ENCODE data around the gene XCR1. TPM values are rescaled to one million over a fixed set of nuclear protein-coding genes. Genes with fewer than 3 reads are reported as not detected.

The XCR1 gene
- total and polyA plus RNA-seq, 9 of the 15 experiments (the other 6 are each of a cell fraction or from before 2014, with no cell fraction given): not detected

- TF ChIP-seq FOXK2 (conservative IDR thresholded peaks at IDR 0.05 in 1 of 2, IDR thresholded peaks at IDR 0.05 in 1 of 2; ENCODE audit: low read depth in 2 of 2) (no peak), NUFIP1 (IDR thresholded peaks at IDR 0.05; ENCODE audit: partially characterized antibody) (peak; percentile 34), ARHGAP35 (IDR thresholded peaks at IDR 0.05; ENCODE audit: partially characterized antibody) (no peak), HINFP (tag; conservative IDR thresholded peaks at IDR 0.05; ENCODE audit: low read depth) (0 out of 2 replicates have a peak, but pooled peaks have one; percentile 16), TAF1 (IDR thresholded peaks at IDR 0.05; ENCODE audit: control insufficient read depth, extremely low read depth, insufficient read depth, low read length, severe bottlenecking) (peak; percentile 59), USF1 (CRISPR knock-in tag; IDR thresholded peaks at IDR 0.05) (0 out of 2 replicates have a peak, but pooled peaks have one; percentile 23), JUNB (CRISPR knock-in tag; conservative IDR thresholded peaks at IDR 0.05) (no peak), SRSF7 (optimal IDR thresholded peaks at IDR 0.05; ENCODE audit: low read depth, low read length) (no peak), RAD21 (CRISPR knock-in tag; conservative IDR thresholded peaks at IDR 0.05 in 1 of 2, IDR thresholded peaks at IDR 0.05 in 1 of 2) (no peak), ERF (CRISPR knock-in tag; IDR thresholded peaks at IDR 0.05) (peak; percentile 11; the same call in 1 of the 2 replicates), RBFOX2 (IDR thresholded peaks at IDR 0.05; ENCODE audit: low read depth, low read length) (peak; percentile 93), U2AF1 (optimal IDR thresholded peaks at IDR 0.05; ENCODE audit: low read depth, low read length) (peak; percentile 50), NELFE (IDR thresholded peaks at IDR 0.05; ENCODE audit: insufficient read depth, insufficient read length) (no peak), POU5F1 (IDR thresholded peaks at IDR 0.05; ENCODE audit: borderline replicate concordance, low read depth, low read length, partially characterized antibody) (peak; percentile 74), TSC22D4 (tag; IDR thresholded peaks at IDR 0.05) (no peak), ZSCAN32 (CRISPR knock-in tag; IDR thresholded peaks at IDR 0.05) (no peak), RUNX1 (IDR thresholded peaks at IDR 0.05; ENCODE audit: low read depth) (0 out of 2 replicates have a peak, but pooled peaks have one; percentile 12), ATF3 (IDR thresholded peaks at IDR 0.05) (no peak), ATF3 (CRISPR knock-in tag; conservative IDR thresholded peaks at IDR 0.05) (no peak)
- TF ChIP-seq, protein P1, sequence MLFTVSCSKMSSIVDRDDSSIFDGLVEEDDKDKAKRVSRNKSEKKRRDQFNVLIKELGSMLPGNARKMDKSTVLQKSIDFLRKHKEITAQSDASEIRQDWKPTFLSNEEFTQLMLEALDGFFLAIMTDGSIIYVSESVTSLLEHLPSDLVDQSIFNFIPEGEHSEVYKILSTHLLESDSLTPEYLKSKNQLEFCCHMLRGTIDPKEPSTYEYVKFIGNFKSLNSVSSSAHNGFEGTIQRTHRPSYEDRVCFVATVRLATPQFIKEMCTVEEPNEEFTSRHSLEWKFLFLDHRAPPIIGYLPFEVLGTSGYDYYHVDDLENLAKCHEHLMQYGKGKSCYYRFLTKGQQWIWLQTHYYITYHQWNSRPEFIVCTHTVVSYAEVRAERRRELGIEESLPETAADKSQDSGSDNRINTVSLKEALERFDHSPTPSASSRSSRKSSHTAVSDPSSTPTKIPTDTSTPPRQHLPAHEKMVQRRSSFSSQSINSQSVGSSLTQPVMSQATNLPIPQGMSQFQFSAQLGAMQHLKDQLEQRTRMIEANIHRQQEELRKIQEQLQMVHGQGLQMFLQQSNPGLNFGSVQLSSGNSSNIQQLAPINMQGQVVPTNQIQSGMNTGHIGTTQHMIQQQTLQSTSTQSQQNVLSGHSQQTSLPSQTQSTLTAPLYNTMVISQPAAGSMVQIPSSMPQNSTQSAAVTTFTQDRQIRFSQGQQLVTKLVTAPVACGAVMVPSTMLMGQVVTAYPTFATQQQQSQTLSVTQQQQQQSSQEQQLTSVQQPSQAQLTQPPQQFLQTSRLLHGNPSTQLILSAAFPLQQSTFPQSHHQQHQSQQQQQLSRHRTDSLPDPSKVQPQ (CRISPR knock-in tag; IDR thresholded peaks at IDR 0.05; ENCODE audit: borderline replicate concordance): no peak
These were observed 31.8 kb downstream of the XCR1 start, which contains the start of gene FYCO1 (continued) for GRCh38 chr3:45995236-45996192.

Data from K562 (cell line).